Endodermal cell (in vitro differentiated cells): ENCODE results near the gene NDFIP1. TPM values are rescaled to one million over a fixed set of nuclear protein-coding genes. Genes with fewer than 3 reads are reported as not detected.

Experiments
- DNase-seq: peaks from one replicate; pipeline ENCODE4 v3.0.0-alpha.2; 2017
- H3K27ac ChIP-seq: 2 replicates; pipeline ENCODE4 v1.5.1; 2013; ENCODE audit warnings: mild to moderate bottlenecking, low read depth, low read length, moderate library complexity
- H3K27me3 ChIP-seq: 2 replicates; pipeline ENCODE4 v1.6.1; 2013; ENCODE audit warnings: mild to moderate bottlenecking, low read length, moderate library complexity; ENCODE audit not compliant: insufficient read depth, control insufficient read depth, poor library complexity, severe bottlenecking
- H3K36me3 ChIP-seq: 2 replicates; pipeline ENCODE4 v1.7.0; 2013; ENCODE audit warnings: mild to moderate bottlenecking, low read length, moderate library complexity; ENCODE audit not compliant: control insufficient read depth, insufficient read depth
- H3K4me1 ChIP-seq: one replicate; pipeline ENCODE4 v1.7.0; 2013; ENCODE audit warnings: low read length; ENCODE audit not compliant: control insufficient read depth, insufficient read depth
- H3K4me3 ChIP-seq: 2 replicates; pipeline ENCODE4 v1.5.1; 2013; ENCODE audit warnings: mild to moderate bottlenecking, low read length, moderate library complexity
- H3K9ac ChIP-seq: 2 replicates; pipeline ENCODE4 v1.6.1; 2013; ENCODE audit warnings: mild to moderate bottlenecking, low read length, moderate library complexity; ENCODE audit not compliant: poor library complexity, severe bottlenecking; ENCODE audit errors: extremely low read depth
- H3K9me3 ChIP-seq: 2 replicates; pipeline ENCODE4 v1.6.1; 2013; ENCODE audit warnings: mild to moderate bottlenecking, low read length, moderate library complexity; ENCODE audit not compliant: control insufficient read depth
- H3K27ac Mint-ChIP-seq: 2 replicates; pipeline ENCODE4 v1.8.0; 2020; ENCODE audit warnings: mixed read lengths
- H3K27me3 Mint-ChIP-seq: 2 replicates; pipeline ENCODE4 v1.8.0; 2021; ENCODE audit warnings: mild to moderate bottlenecking, mixed read lengths; ENCODE audit not compliant: insufficient read depth
- H3K36me3 Mint-ChIP-seq: 2 replicates; pipeline ENCODE4 v1.8.0; 2020; ENCODE audit warnings: low read depth, mixed read lengths
- H3K4me1 Mint-ChIP-seq: 2 replicates; pipeline ENCODE4 v1.8.0; 2020; ENCODE audit warnings: mixed read lengths
- H3K4me3 Mint-ChIP-seq: 2 replicates; pipeline ENCODE4 v1.8.0; 2020; ENCODE audit warnings: mild to moderate bottlenecking, moderate library complexity, mixed read lengths
- H3K9me3 Mint-ChIP-seq: 2 replicates; pipeline ENCODE4 v1.8.0; 2020; ENCODE audit warnings: mild to moderate bottlenecking, mixed read lengths
- WGBS, 2 experiments: methylation state at CpG; one replicate each; pipeline versions ENCODE4 v1.1.5 to v1.1.7; 2013; ENCODE audit warnings: missing lambda C conversion rate in 2 of 2, mixed read lengths in 1 of 2; ENCODE audit not compliant: insufficient coverage in 1 of 2, insufficient read length in 1 of 2; 5-methylcytosine and 5-hydroxymethylcytosine counted together
- total RNA-seq, 2 donors: library from RNA; stranded (reverse); fragmentation: NEBNext Ultra II Directional in 1 of 2; extraction: Animal tissue kit (Norgen Biotek cat#: 25700) in 1 of 2; gene quantifications; 2 replicates in 1 of 2; 3 replicates in 1 of 2; pipeline ENCODE4 v1.2.1, GENCODE V29; 2021
- TF ChIP-seq, protein P1 (sequence below): fragments of 200-600 bp; sonication (generic); conservative IDR thresholded peaks from 2 replicates; pipeline ENCODE4 v1.5.0; 2021; ENCODE audit warnings: antibody characterized with exemption, mild to moderate bottlenecking

NDFIP1 gene
- total RNA-seq, 2 donors from 2014 or later: 46.2 to 49.0 TPM

DNA sequence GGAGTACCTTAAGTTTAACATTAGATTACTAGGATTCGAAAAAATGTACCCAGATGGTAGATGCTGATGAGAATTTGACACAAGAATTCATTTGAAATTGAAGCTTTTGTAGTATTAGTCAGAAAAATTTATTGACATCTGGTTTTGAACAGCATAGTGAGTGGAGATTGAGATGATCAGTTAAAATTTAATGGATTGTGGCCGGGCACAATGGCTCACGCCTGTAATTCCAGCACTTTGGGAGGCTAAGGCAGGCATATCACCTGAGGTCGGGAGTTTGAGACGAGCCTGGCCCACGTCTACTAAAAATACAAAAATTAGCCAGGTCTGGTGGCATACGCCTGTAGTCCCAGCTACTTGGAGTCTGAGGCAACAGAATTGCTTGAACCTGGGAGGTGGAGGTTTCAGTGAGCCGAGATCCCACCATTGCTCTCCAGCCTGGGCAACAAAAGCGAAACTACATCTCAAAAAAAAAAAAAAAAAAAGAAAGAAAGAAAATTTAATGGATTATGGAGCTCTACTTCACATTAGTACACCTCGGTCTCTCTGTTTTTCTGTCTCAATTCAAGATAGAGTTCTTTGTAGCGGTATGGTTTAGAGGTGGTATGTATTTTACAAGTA is 21.0 kb downstream of the NDFIP1 start:
- Mint-ChIP-seq H3K9me3 (peaks cover 10% of the 10 kb centered on the region), H3K4me1 (peaks cover 13% of the 10 kb centered on the region), H3K27me3 (no peaks in the 10 kb centered on the region), H3K36me3 (peaks cover 13% of the 10 kb centered on the region), H3K27ac (no peak overlapping the region), H3K4me3 (no peak overlapping the region)
- Histone ChIP-seq H3K27me3 (no peaks in the 10 kb centered on the region), H3K4me3 (no peak overlapping the region), H3K9ac (no peak overlapping the region), H3K4me1 (peaks cover 5% of the 10 kb centered on the region), H3K36me3 (peaks cover 34% of the 10 kb centered on the region), H3K9me3 (peaks cover 10% of the 10 kb centered on the region), H3K27ac (no peak overlapping the region)
- WGBS, 2 experiments: 82 to 85% methylated on average over 7 to 10 of the region's 11 CpGs
- DNase-seq: no peak
- TF ChIP-seq, protein P1, sequence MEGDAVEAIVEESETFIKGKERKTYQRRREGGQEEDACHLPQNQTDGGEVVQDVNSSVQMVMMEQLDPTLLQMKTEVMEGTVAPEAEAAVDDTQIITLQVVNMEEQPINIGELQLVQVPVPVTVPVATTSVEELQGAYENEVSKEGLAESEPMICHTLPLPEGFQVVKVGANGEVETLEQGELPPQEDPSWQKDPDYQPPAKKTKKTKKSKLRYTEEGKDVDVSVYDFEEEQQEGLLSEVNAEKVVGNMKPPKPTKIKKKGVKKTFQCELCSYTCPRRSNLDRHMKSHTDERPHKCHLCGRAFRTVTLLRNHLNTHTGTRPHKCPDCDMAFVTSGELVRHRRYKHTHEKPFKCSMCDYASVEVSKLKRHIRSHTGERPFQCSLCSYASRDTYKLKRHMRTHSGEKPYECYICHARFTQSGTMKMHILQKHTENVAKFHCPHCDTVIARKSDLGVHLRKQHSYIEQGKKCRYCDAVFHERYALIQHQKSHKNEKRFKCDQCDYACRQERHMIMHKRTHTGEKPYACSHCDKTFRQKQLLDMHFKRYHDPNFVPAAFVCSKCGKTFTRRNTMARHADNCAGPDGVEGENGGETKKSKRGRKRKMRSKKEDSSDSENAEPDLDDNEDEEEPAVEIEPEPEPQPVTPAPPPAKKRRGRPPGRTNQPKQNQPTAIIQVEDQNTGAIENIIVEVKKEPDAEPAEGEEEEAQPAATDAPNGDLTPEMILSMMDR: no peak

DNA sequence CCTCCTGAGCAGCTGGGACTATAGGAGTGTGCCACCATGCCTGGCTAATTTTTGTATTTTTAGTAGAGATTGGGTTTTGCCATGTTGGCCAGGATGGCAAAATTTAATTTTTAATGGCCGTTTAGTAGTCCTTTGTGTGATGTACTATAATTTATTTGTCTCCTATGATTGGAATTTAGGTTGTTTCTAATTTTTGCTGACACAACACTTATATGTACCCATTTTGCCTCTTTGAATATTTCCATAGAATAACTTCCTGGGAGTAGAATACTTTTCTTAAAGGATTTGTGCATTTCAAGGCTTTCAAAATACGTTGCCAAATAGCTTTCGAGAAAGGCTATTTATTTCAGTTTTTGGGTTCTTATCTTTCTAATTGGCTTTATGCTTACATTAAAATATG is 22.8 kb downstream of the NDFIP1 start:
- TF ChIP-seq, protein P1: no peak
- peaks cover 5% of the 10 kb centered on the region for H3K4me1 ChIP-seq
- no peaks in the 10 kb centered on the region for H3K27me3 ChIP-seq
- peaks cover 46% of the 10 kb centered on the region for H3K36me3 ChIP-seq
- Mint-ChIP-seq H3K4me1 (peaks cover 13% of the 10 kb centered on the region), H3K27ac (no peak overlapping the region), H3K9me3 (no peaks in the 10 kb centered on the region), H3K27me3 (no peaks in the 10 kb centered on the region), H3K4me3 (no peak overlapping the region), H3K36me3 (peaks cover 17% of the 10 kb centered on the region)
- no peak overlapping the region for H3K4me3 ChIP-seq
- no peak overlapping the region for H3K27ac ChIP-seq
- no peak for DNase-seq
- H3K9ac ChIP-seq: no peak overlapping the region
- 98 to 100% methylated on average over 3 of the region's 3 CpGs for WGBS, 2 experiments
- no peaks in the 10 kb centered on the region for H3K9me3 ChIP-seq

DNA sequence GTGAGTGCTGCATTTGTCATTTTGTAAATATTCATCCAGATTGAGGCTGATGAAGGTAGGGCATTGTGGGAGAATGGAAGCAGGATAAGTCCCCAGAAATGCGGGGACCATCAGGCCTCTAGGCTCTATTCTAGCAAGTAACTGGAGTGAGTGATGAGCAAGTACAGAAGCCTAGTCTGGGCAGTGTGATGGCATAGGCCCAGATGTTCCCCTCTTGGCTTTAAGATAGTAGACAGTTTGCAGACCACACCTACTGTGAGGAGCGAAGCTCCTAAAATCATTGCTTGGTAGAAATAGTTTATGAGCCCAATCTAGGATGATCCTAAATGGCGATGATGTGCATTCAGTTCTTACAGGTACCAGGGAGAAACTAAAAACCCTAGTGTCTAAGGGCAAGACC is 24.3 kb downstream of the NDFIP1 start:
- Histone ChIP-seq H3K4me3 (no peak overlapping the region), H3K36me3 (peaks cover 58% of the 10 kb centered on the region), H3K27ac (no peak overlapping the region), H3K4me1 (peaks cover 5% of the 10 kb centered on the region), H3K9ac (no peak overlapping the region), H3K9me3 (no peaks in the 10 kb centered on the region), H3K27me3 (no peaks in the 10 kb centered on the region)
- TF ChIP-seq, protein P1: no peak
- Mint-ChIP-seq H3K4me3 (no peak overlapping the region), H3K4me1 (peaks cover 12% of the 10 kb centered on the region), H3K27me3 (no peaks in the 10 kb centered on the region), H3K36me3 (peaks cover 23% of the 10 kb centered on the region), H3K27ac (no peak overlapping the region), H3K9me3 (no peaks in the 10 kb centered on the region)
- 98 to 100% methylated on average over 2 to 3 of the region's 3 CpGs for WGBS, 2 experiments
- no peak for DNase-seq
